Measurements from ENCODE around the gene SAP30BP.

DNA sequence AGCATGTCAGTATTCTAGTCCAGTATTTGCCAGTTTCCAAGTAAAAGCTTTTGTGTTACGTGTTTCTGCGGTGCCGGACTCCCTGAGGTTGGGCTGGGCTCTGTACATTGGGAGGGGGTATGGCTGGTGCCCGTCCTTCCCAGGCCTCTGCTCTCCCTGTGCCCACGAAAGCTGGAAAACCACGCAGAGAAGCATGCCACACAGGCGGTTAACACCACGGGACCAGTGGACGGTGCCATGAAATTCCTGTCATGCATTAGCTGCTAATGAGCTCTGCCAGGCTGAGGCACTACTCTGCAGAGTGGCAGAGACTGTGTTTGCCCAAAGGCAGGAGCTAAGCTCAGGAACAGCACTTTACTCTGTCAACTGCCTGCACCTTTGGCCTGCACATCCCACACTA lies 25.8 kb upstream of the SAP30BP start:
- TF ChIP-seq, protein P1, sequence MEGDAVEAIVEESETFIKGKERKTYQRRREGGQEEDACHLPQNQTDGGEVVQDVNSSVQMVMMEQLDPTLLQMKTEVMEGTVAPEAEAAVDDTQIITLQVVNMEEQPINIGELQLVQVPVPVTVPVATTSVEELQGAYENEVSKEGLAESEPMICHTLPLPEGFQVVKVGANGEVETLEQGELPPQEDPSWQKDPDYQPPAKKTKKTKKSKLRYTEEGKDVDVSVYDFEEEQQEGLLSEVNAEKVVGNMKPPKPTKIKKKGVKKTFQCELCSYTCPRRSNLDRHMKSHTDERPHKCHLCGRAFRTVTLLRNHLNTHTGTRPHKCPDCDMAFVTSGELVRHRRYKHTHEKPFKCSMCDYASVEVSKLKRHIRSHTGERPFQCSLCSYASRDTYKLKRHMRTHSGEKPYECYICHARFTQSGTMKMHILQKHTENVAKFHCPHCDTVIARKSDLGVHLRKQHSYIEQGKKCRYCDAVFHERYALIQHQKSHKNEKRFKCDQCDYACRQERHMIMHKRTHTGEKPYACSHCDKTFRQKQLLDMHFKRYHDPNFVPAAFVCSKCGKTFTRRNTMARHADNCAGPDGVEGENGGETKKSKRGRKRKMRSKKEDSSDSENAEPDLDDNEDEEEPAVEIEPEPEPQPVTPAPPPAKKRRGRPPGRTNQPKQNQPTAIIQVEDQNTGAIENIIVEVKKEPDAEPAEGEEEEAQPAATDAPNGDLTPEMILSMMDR (IDR thresholded peaks at IDR 0.05): no peak
- no peak for TF ChIP-seq POLR2AphosphoS5 (IDR thresholded peaks at IDR 0.05)
- no peak for TF ChIP-seq POLR2A (IDR thresholded peaks at IDR 0.05)

All from suprapubic skin (tissue), 4 donors.